Right ventricle myocardium inferior (tissue), 1 donor: Measurements from ENCODE around the gene OR1J4. TPM values are rescaled to one million over a fixed set of nuclear protein-coding genes. Genes with fewer than 3 reads are reported as not detected.
"Not testable (repeated sequence)": the region's sequence is repeated elsewhere in the genome, so short reads cannot be mapped to it uniquely, and the experiment has no call there.

Source experiments
- ATAC-seq: fragments of 200-7000 bp; cut with Tn5 transposase; one replicate; pipeline ENCODE4 v1.9.1; 2020; ENCODE audit warnings: mild to moderate bottlenecking, moderate library complexity
- DNase-seq: peaks from one replicate; pipeline ENCODE4 v3.0.0; 2021; ENCODE audit errors: missing footprints
- intact Hi-C: fragments of 100-400 bp; cut with DNase I; formaldehyde crosslinking; loops from one replicate; pipeline ENCODE4 v1.11.0; 2022
- long read RNA-seq: library from polyadenylated mRNA; unstranded; transcript quantifications from one replicate; pipeline ENCODE4 v2.0.0, GENCODE V29; 2021
- total RNA-seq: library from RNA; stranded (reverse); fragmentation: NEBNext Ultra II Directional; extraction: Animal tissue kit (Norgen Biotek cat#: 25700); gene quantifications from one replicate; pipeline ENCODE4 v1.2.1, GENCODE V29; 2021
- donor health status: DM: no; HTN: yes; CAD: no; lungs with severe emphysema.

The OR1J4 gene
- not detected for total RNA-seq
- long read RNA-seq: 0 reads

- ATAC-seq: no peak
- intact Hi-C loops: no loop called here
Measured at GRCh38 chr9:122518841-122519240, at the start of gene OR1J4. TSS of gene OR1J4 (plus strand) at chr9:122519141. CDS start at chr9:122519141, 0 bp downstream.

GRCh38 chr9:122474561-122474960 is 44.4 kb upstream of the OR1J4 start:
- intact Hi-C loops: no loop called here
- DNase-seq: no peak

More at GRCh38 chr9:122518841-122519240, at the start of gene OR1J4:
- DNase-seq: no peak

GRCh38 chr9:122475717-122476116 is 43.2 kb upstream of the OR1J4 start:
- intact Hi-C loops: no loop called here
- DNase-seq: no peak
- no peak for ATAC-seq

More at GRCh38 chr9:122474561-122474960, 44.4 kb upstream of the OR1J4 start:
- ATAC-seq: no peak

- intact Hi-C loops: no loop called here
- DNase-seq (no peak), ATAC-seq (no peak)
Measured at GRCh38 chr9:122477346-122477745, 41.6 kb upstream of the OR1J4 start.

GRCh38 chr9:122477826-122478225 is 41.1 kb upstream of the OR1J4 start, which contains the start of gene OR1J1:
TSS of gene OR1J1 (minus strand) at chr9:122477926. CDS start at chr9:122477926, 0 bp downstream.
- no peak for DNase-seq
- intact Hi-C loops: no loop called here
- ATAC-seq: no peak

- ATAC-seq (no peak), DNase-seq (no peak)
- intact Hi-C loops: no loop called here
Measured at GRCh38 chr9:122479062-122479461, 39.9 kb upstream of the OR1J4 start.

GRCh38 chr9:122498883-122499288 is 20.1 kb upstream of the OR1J4 start:
- DNase-seq: no peak
- intact Hi-C loops: no loop called here
- no peak for ATAC-seq

GRCh38 chr9:122506964-122507363 is 12.0 kb upstream of the OR1J4 start:
- DNase-seq (no peak), ATAC-seq (no peak)
- intact Hi-C loops: no loop called here

- no peak for ATAC-seq
- no peak for DNase-seq
- intact Hi-C loops: no loop called here
Measured at GRCh38 chr9:122510502-122510901, 8.4 kb upstream of the OR1J4 start, which contains the start of gene OR1J2. TSS of gene OR1J2 (plus strand) at chr9:122510802. CDS start at chr9:122510802, 0 bp downstream.

GRCh38 chr9:122518226-122518625 is 715 bp upstream of the OR1J4 start:
- intact Hi-C loops: no loop called here
- no peak for ATAC-seq

GRCh38 chr9:122519376-122519775 is 435 bp downstream of the OR1J4 start:
- no peak for ATAC-seq
- no peak for DNase-seq
- intact Hi-C loops: no loop called here

More at GRCh38 chr9:122518226-122518625, 715 bp upstream of the OR1J4 start:
- DNase-seq: no peak

GRCh38 chr9:122526602-122527001 is 7.7 kb downstream of the OR1J4 start:
- DNase-seq: no peak
- intact Hi-C loops: no loop called here
- ATAC-seq: no peak

GRCh38 chr9:122527193-122527592 is 8.3 kb downstream of the OR1J4 start, which contains the start of gene OR1N1:
TSS of gene OR1N1 (minus strand) at chr9:122527293. CDS start at chr9:122527293, 0 bp downstream.
- ATAC-seq (no peak), DNase-seq (no peak)
- intact Hi-C loops: no loop called here

GRCh38 chr9:122531157-122531556 is 12.2 kb downstream of the OR1J4 start:
- ATAC-seq, intact Hi-C loops: not testable (repeated sequence)

GRCh38 chr9:122536134-122536533 is 17.2 kb downstream of the OR1J4 start:
- DNase-seq: no peak
- intact Hi-C loops: no loop called here
- ATAC-seq: no peak

More at GRCh38 chr9:122531157-122531556, 12.2 kb downstream of the OR1J4 start:
- DNase-seq: not testable (repeated sequence)

GRCh38 chr9:122537066-122537465 is 18.1 kb downstream of the OR1J4 start:
- intact Hi-C loops, ATAC-seq: not testable (repeated sequence)

GRCh38 chr9:122538757-122539156 is 19.8 kb downstream of the OR1J4 start:
- no peak for ATAC-seq
- intact Hi-C loops: no loop called here
- no peak for DNase-seq

More at GRCh38 chr9:122537066-122537465, 18.1 kb downstream of the OR1J4 start:
- DNase-seq: not testable (repeated sequence)

- DNase-seq (no peak), ATAC-seq (no peak)
- intact Hi-C loops: no loop called here
Measured at GRCh38 chr9:122546196-122546595, 27.3 kb downstream of the OR1J4 start.

GRCh38 chr9:122551371-122551770 is 32.4 kb downstream of the OR1J4 start:
- intact Hi-C loops: no loop called here
- DNase-seq (no peak), ATAC-seq (no peak)

- DNase-seq: no peak
- intact Hi-C loops: no loop called here
- ATAC-seq: no peak
Measured at GRCh38 chr9:122552812-122553211, 33.9 kb downstream of the OR1J4 start, which contains the start of gene OR1N2. TSS of gene OR1N2 (plus strand) at chr9:122553112. CDS start at chr9:122553212, 100 bp downstream.

- intact Hi-C loops: no loop called here
- ATAC-seq: no peak
- no peak for DNase-seq
Measured at GRCh38 chr9:122561446-122561845, 42.5 kb downstream of the OR1J4 start.
